Adrenal gland (tissue), 12 donors: ENCODE results near the gene SLC22A14. TPM values are rescaled to one million over a fixed set of nuclear protein-coding genes. Genes with fewer than 3 reads are reported as not detected.

Experiments
- polyA plus RNA-seq, 3 donors: library from polyadenylated mRNA; stranded (reverse); fragments of 200-250 nt in 2 of 3; fragments of 350-450 nt in 1 of 3; fragmentation: Illumina TruSeq in 1 of 3; extraction: RNeasy Lipid Tissue Mini Kit (QIAGEN cat#74804) in 1 of 3; gene quantifications; one replicate each; pipeline ENCODE4 v1.2.3, GENCODE V29; 2013 to 2014
- small RNA-seq, 2 donors: library from RNA; depleted of rRNA; stranded (forward); fragments of <200 nt; gene quantifications; one replicate each; pipeline ENCODE3, GENCODE V24; 2016
- total RNA-seq, 9 donors: library from RNA; depleted of rRNA in 4 of 9; stranded (reverse); fragments of >200 nt in 4 of 9; fragments of 120-200 nt in 1 of 9; fragmentation: NEBNext Ultra II Directional in 1 of 9; extraction: Animal tissue kit (Norgen Biotek cat#: 25700) in 1 of 9; gene quantifications; one replicate each; pipeline versions ENCODE4 v1.1.0 to v1.2.4, GENCODE V29; 2013 to 2023
- donor health status: healthy with polysubstance abuse.
- donor health status: Bipolar disorder and iron deficiency.
- donor health status: DM: yes; HTN: yes; CAD: no.
- donor health status: DM: no; HTN: no; CAD: no.
- donor health status: DM: no; HTN: no; CAD: no.
- donor health status: DM: yes; HTN: yes; CAD: no.

SLC22A14 gene
- total and polyA plus RNA-seq, 12 donors = 0.07 to 0.32 (median 0.11) TPM; not detected in 5

Small RNAs within 50 kb of the gene (small RNA-seq; reads per million reads assigned to genes)
- 0 reads per million in 2 donors for gene RNU6-235P

Other genes with a start within 250 kb of the SLC22A14 start
- gene DLEC1, start 243.1 kb upstream of the SLC22A14 start, total RNA-seq = 1 to 10 TPM in 5 of 9 donors, under 1 TPM in 4; 0.18 to 2.0 (median 1.0) TPM
- 1 to 10 TPM in 2 of 3 donors, under 1 TPM in 1; 0.20 to 2.0 (median 1.7) TPM for gene DLEC1, start 243.1 kb upstream of the SLC22A14 start, polyA plus RNA-seq
- gene ACAA1, start 145.2 kb upstream of the SLC22A14 start, total RNA-seq = 100 to 1,000 TPM in 6 of 9 donors, 10 to 100 TPM in 3; 42.3 to 150 (median 101) TPM
- 100 to 1,000 TPM in 2 of 3 donors, 10 to 100 TPM in 1; 75.8 to 200 (median 165) TPM for gene ACAA1, start 145.2 kb upstream of the SLC22A14 start, polyA plus RNA-seq
- gene MYD88, start 143.6 kb upstream of the SLC22A14 start, total RNA-seq = 10 to 100 TPM in 8 of 9 donors, 1 to 10 TPM in 1; 3.8 to 46.6 (median 40.7) TPM
- 10 to 100 TPM; 22.6 to 29.9 (median 22.6) TPM for gene MYD88, start 143.6 kb upstream of the SLC22A14 start, polyA plus RNA-seq
- 10 to 100 TPM; 23.9 to 47.5 (median 29.4) TPM for gene OXSR1, start 116.8 kb upstream of the SLC22A14 start, total RNA-seq
- gene OXSR1, start 116.8 kb upstream of the SLC22A14 start, polyA plus RNA-seq = 10 to 100 TPM; 14.8 to 38.9 (median 19.1) TPM
- gene SLC22A13, start 16.5 kb upstream of the SLC22A14 start, total RNA-seq = under 1 TPM in 4 of 9 donors, not detected in 5; 0.06 to 0.42 (median 0.33) TPM
- gene SLC22A13, start 16.5 kb upstream of the SLC22A14 start, polyA plus RNA-seq = under 1 TPM in 2 of 3 donors, not detected in 1; 0.07 to 0.16 TPM
- 10 to 100 TPM in 3 of 9 donors, 1 to 10 TPM in 6; 2.4 to 14.9 (median 9.2) TPM for gene XYLB, start 64.5 kb downstream of the SLC22A14 start, total RNA-seq
- 1 to 10 TPM; 1.5 to 3.7 (median 3.4) TPM for gene XYLB, start 64.5 kb downstream of the SLC22A14 start, polyA plus RNA-seq
- 10 to 100 TPM in 7 of 9 donors, 1 to 10 TPM in 2; 3.6 to 20.2 (median 13.7) TPM for gene ACVR2B, start 171.6 kb downstream of the SLC22A14 start, total RNA-seq
- gene ACVR2B, start 171.6 kb downstream of the SLC22A14 start, polyA plus RNA-seq = 1 to 10 TPM; 1.8 to 5.1 (median 2.3) TPM
- 10 to 100 TPM in 8 of 9 donors, 1 to 10 TPM in 1; 5.8 to 16.3 (median 11.5) TPM for gene EXOG, start 214.0 kb downstream of the SLC22A14 start, total RNA-seq
- gene EXOG, start 214.0 kb downstream of the SLC22A14 start, polyA plus RNA-seq = 10 to 100 TPM in 1 of 3 donors, 1 to 10 TPM in 2; 8.3 to 13.6 (median 9.9) TPM